GM08714 (cell line): ENCODE results near the gene POLDIP2.
A peak's percentile ranks its signal among the peaks of the same experiment; 100 is the strongest.

ENCODE experiments used
- H3K4me3 ChIP-seq: fragments of 200-500 bp; sonication (Bioruptor generic); 2 replicates; pipeline ENCODE4 v1.5.1; 2014; ENCODE audit warnings: mild to moderate bottlenecking, low read length, inconsistent platforms
- ZNF274 ChIP-seq: IDR thresholded peaks from 2 replicates; pipeline ENCODE4 v1.6.1; 2012; ENCODE audit warnings: mild to moderate bottlenecking, low read depth, low read length

POLDIP2 gene

DNA sequence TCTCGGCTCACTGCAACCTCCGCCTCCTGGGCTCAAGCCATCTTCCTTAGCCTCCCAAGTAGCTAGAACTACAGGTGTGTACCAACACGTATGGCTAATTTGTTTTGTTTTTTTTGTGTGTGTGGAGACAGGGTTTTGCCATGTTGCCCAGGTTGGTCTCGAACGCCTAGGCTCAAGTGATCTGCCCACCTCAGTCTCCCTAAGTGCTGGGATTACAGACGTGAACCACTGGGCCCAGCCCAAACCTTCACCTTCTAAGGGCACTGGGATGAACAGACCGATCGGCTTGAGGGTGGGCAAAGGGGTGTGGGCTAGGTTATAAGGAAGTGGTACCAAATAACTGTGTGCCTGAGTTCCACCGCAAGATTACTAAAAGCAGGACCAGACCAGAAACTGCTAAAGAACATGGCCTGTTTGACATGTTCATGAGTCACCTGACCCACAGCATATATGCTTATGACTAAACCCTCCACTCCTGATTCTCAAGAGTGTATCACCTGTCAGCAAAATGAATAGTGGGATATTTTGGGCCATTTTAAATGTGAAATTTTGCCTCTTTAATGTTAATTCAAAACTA is 30.2 kb downstream of the POLDIP2 start:
- TF ChIP-seq ZNF274 = no peak
- no peak overlapping the region for H3K4me3 ChIP-seq

DNA sequence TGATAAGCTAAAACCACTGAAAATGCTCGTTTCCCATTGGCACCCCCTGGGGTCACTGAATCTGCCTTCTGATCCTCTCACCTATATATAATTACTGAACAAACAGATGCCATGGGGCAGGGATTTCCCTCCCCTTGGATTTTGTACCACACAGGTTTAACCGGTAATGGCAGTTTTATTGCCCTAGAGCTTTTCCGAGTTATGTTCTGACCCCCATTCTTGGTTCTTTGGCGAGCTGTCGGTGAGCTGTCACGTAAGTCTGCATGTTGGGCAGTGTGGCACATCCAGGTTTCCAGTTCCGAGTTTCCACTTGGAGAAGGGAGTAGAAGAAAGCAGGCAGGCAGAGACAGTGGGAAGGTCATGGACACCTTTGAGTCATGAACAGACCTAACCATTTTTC is 31.2 kb downstream of the POLDIP2 start:
- H3K4me3 ChIP-seq = no peak overlapping the region

GRCh38 chr17:28325211-28325610 is 32.1 kb downstream of the POLDIP2 start:
- no peak for TF ChIP-seq ZNF274
- H3K4me3 ChIP-seq = no peak overlapping the region

More for the DNA sequence above, 31.2 kb downstream of the POLDIP2 start:
- TF ChIP-seq ZNF274 = no peak

GRCh38 chr17:28324781-28325180 is 32.5 kb downstream of the POLDIP2 start:
- no peak overlapping the region for H3K4me3 ChIP-seq
- no peak for TF ChIP-seq ZNF274

GRCh38 chr17:28324267-28324745 is 33.0 kb downstream of the POLDIP2 start:
- H3K4me3 ChIP-seq = no peak overlapping the region
- no peak for TF ChIP-seq ZNF274

GRCh38 chr17:28320215-28321061 is 36.9 kb downstream of the POLDIP2 start:
- H3K4me3 ChIP-seq = peak overlapping the region; percentile 77
- no peak for TF ChIP-seq ZNF274

DNA sequence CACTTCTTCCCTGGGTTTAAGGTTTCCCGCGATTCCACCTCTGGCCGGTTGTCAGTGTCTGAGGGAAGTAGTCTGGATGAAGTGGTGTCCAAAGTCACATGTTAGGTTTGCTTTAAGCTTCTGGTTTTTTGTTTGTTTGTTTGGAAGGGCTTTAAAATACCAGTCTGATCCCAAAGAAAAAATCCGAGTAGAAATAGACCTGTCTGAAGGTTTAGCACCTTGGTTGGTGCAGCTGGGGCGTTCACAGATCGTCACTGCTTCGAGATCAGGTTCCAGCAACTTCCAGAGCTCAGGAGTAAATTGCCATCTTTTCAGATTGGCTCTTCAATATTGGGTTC is 37.8 kb downstream of the POLDIP2 start:
- peak overlapping the region; percentile 77 for H3K4me3 ChIP-seq
- no peak for TF ChIP-seq ZNF274

- peak within 1 kb of the TSS; percentile 77 for H3K4me3 ChIP-seq
- no peak for TF ChIP-seq ZNF274
These were observed 38.3 kb downstream of the POLDIP2 start, which contains the start of gene TMEM97 for GRCh38 chr17:28318759-28319597. Gene TMEM97, plus strand, starts transcription at chr17:28319200. Its CDS starts 40 bp downstream, at chr17:28319240.

- no peak for TF ChIP-seq ZNF274
- H3K4me3 ChIP-seq = peak overlapping the region; percentile 77; the same call in 1 of the 2 replicates
These were observed 39.2 kb downstream of the POLDIP2 start for GRCh38 chr17:28317966-28318758.

GRCh38 chr17:28317099-28317965 is 40.0 kb downstream of the POLDIP2 start:
- H3K4me3 ChIP-seq = no peak overlapping the region
- TF ChIP-seq ZNF274 = no peak

DNA sequence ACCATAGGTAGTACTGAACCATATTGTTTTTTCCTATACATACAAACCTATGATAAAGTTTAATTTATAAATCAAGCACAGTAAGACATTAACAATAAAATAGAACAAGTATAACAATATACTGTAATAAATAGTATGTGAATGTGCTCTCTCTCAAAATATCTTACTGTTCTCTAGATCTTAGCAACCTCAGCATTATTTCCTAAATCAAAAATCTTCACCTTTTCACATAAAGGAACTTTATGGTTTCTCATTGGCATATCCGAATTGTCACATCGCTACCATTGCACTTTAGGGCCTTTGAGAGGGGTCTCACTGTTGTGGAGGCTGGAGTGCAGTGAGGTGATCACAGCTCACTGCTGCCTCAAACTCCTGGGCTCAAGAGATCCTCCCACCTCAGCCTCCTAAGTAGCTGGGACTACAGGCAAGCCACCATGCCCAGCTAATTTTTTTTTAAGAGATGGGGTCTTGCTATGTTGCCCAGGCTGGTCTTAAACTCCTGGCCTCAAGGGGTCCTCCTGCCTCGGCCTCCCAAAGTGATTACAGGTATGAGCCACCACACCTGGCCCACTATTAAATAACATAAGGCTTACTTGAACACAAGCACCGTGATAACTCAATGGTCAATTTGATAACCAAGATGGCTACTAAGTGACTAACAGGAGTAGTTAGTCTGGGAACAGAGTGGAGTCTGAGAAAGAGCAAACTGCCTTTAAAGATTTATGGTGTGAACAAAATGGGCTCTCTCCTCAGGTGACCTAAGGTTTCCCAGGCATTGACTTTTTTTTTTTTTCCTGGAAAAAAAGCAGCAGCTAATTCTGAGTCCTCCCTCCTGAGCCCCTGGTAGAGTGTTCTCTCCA is 41.3 kb downstream of the POLDIP2 start:
- H3K4me3 ChIP-seq = no peak overlapping the region
- no peak for TF ChIP-seq ZNF274

- H3K4me3 ChIP-seq = no peak overlapping the region
- TF ChIP-seq ZNF274 = no peak
These were observed 43.5 kb downstream of the POLDIP2 start for GRCh38 chr17:28313841-28314240.
